ENCODE data around the gene FAM124B.

The FAM124B gene

DNA sequence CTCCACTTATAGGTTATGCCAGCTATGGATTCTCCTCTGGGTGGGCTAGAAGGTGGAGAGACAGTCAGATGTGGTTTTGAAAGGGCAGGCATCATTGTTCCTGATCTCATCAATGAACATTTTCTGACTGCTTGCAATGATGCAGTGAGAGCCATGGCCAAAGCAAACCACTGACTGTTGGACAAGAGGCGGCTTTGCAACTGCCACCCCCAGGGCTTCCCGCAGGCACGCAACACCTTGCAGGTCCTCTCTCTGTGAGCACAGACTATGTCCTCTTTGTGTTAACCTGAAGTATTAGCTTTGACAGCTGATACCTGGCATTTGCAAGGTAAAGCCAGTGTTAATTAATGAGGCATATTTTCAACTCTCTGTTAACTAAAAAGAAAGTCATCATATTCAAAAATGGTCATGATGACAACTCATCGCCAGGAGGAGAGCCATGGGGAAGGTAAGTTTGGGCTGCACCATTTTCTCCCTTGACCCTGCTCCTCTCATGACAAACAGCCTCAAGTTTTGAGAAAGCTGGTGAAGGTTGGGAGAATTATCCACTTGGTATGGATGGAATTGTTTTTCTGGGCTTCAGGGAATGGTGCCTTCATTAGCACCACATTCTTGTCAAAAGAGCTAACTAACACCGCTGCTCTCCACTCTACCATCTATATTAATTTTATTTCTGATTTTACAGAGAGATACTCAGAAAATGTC lies 14.9 kb upstream of the FAM124B start:
- Histone ChIP-seq H3K4me2 (ENCODE audit: low read length) (no peak overlapping the region), H3K9ac (ENCODE audit: low read length) (no peak overlapping the region), H3K9me3 (ENCODE audit: low read length) (no peaks in the 10 kb centered on the region), H3K27ac (ENCODE audit: low read depth, low read length, poor library complexity, severe bottlenecking) (no peak overlapping the region), H3K36me3 (ENCODE audit: insufficient read depth, low read length) (no peaks in the 10 kb centered on the region), H4K20me1 (ENCODE audit: insufficient read depth, low read length) (no peaks in the 10 kb centered on the region), H3K4me3 (ENCODE audit: low read depth, low read length, poor library complexity, severe bottlenecking) (no peak overlapping the region), H3K27me3 (ENCODE audit: insufficient read depth, low read length) (no peaks in the 10 kb centered on the region; the same call in 1 of the 2 replicates), H3K79me2 (ENCODE audit: insufficient read depth, low read length) (no peaks in the 10 kb centered on the region), H3F3A (ENCODE audit: insufficient read depth, low read length) (no peaks in the 10 kb centered on the region), H2AFZ (ENCODE audit: low read length) (no peak overlapping the region), H3K9me2 (ENCODE audit: low read depth, low read length) (no peaks in the 10 kb centered on the region), H3K4me1 (ENCODE audit: insufficient read depth, low read length, severe bottlenecking) (no peaks in the 10 kb centered on the region)
- TF ChIP-seq, protein P1, sequence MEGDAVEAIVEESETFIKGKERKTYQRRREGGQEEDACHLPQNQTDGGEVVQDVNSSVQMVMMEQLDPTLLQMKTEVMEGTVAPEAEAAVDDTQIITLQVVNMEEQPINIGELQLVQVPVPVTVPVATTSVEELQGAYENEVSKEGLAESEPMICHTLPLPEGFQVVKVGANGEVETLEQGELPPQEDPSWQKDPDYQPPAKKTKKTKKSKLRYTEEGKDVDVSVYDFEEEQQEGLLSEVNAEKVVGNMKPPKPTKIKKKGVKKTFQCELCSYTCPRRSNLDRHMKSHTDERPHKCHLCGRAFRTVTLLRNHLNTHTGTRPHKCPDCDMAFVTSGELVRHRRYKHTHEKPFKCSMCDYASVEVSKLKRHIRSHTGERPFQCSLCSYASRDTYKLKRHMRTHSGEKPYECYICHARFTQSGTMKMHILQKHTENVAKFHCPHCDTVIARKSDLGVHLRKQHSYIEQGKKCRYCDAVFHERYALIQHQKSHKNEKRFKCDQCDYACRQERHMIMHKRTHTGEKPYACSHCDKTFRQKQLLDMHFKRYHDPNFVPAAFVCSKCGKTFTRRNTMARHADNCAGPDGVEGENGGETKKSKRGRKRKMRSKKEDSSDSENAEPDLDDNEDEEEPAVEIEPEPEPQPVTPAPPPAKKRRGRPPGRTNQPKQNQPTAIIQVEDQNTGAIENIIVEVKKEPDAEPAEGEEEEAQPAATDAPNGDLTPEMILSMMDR (IDR thresholded peaks at IDR 0.05; ENCODE audit: low read length): no peak
- no peak for TF ChIP-seq EZH2 (IDR thresholded peaks at IDR 0.05; ENCODE audit: borderline replicate concordance, low read length)

- H3K9me3 ChIP-seq (ENCODE audit: low read length): no peaks in the 10 kb centered on the region
- H3K4me2 ChIP-seq (ENCODE audit: low read length): no peak overlapping the region
- no peaks in the 10 kb centered on the region for H3K79me2 ChIP-seq (ENCODE audit: insufficient read depth, low read length)
- no peak overlapping the region for H3K9ac ChIP-seq (ENCODE audit: low read length)
- no peaks in the 10 kb centered on the region for H3K36me3 ChIP-seq (ENCODE audit: insufficient read depth, low read length)
- H3K27me3 ChIP-seq (ENCODE audit: insufficient read depth, low read length): no peaks in the 10 kb centered on the region; the same call in 1 of the 2 replicates
- TF ChIP-seq EZH2 (IDR thresholded peaks at IDR 0.05; ENCODE audit: borderline replicate concordance, low read length): no peak
- TF ChIP-seq, protein P1 (IDR thresholded peaks at IDR 0.05; ENCODE audit: low read length): no peak
- no peak overlapping the region for H3K27ac ChIP-seq (ENCODE audit: low read depth, low read length, poor library complexity, severe bottlenecking)
- no peaks in the 10 kb centered on the region for H3F3A ChIP-seq (ENCODE audit: insufficient read depth, low read length)
- no peaks in the 10 kb centered on the region for H3K4me1 ChIP-seq (ENCODE audit: insufficient read depth, low read length, severe bottlenecking)
- H2AFZ ChIP-seq (ENCODE audit: low read length): no peak overlapping the region
- no peaks in the 10 kb centered on the region for H3K9me2 ChIP-seq (ENCODE audit: low read depth, low read length)
- H4K20me1 ChIP-seq (ENCODE audit: insufficient read depth, low read length): no peaks in the 10 kb centered on the region
- no peak overlapping the region for H3K4me3 ChIP-seq (ENCODE audit: low read depth, low read length, poor library complexity, severe bottlenecking)
These were observed 11.5 kb upstream of the FAM124B start for GRCh38 chr2:224413381-224413780.

GRCh38 chr2:224412141-224413015 lies 10.5 kb upstream of the FAM124B start:
- Histone ChIP-seq H3K9ac (ENCODE audit: low read length) (no peak overlapping the region), H3K4me3 (ENCODE audit: low read depth, low read length, poor library complexity, severe bottlenecking) (no peak overlapping the region), H3K27ac (ENCODE audit: low read depth, low read length, poor library complexity, severe bottlenecking) (no peak overlapping the region), H3K9me2 (ENCODE audit: low read depth, low read length) (no peaks in the 10 kb centered on the region), H3K9me3 (ENCODE audit: low read length) (no peaks in the 10 kb centered on the region), H3K36me3 (ENCODE audit: insufficient read depth, low read length) (no peaks in the 10 kb centered on the region), H3K4me2 (ENCODE audit: low read length) (no peak overlapping the region), H3F3A (ENCODE audit: insufficient read depth, low read length) (no peaks in the 10 kb centered on the region), H3K27me3 (ENCODE audit: insufficient read depth, low read length) (no peaks in the 10 kb centered on the region; the same call in 1 of the 2 replicates), H3K4me1 (ENCODE audit: insufficient read depth, low read length, severe bottlenecking) (no peaks in the 10 kb centered on the region), H4K20me1 (ENCODE audit: insufficient read depth, low read length) (no peaks in the 10 kb centered on the region), H2AFZ (ENCODE audit: low read length) (no peak overlapping the region), H3K79me2 (ENCODE audit: insufficient read depth, low read length) (no peaks in the 10 kb centered on the region)
- TF ChIP-seq, protein P1 (IDR thresholded peaks at IDR 0.05; ENCODE audit: low read length): no peak
- no peak for TF ChIP-seq EZH2 (IDR thresholded peaks at IDR 0.05; ENCODE audit: borderline replicate concordance, low read length)

All from OCI-LY1 (cell line).